ENCODE measurements around the gene METTL27. TPM values are rescaled to one million over a fixed set of nuclear protein-coding genes. Genes with fewer than 3 reads are reported as not detected.
A peak's percentile ranks its signal among the peaks of the same experiment; 100 is the strongest.

The METTL27 gene
- total RNA-seq, 1 donor from 2014 or later: 0.26 TPM

- FAIRE-seq (no peak), DNase-seq (ENCODE audit: low read depth) (no peak)
- no peak for TF ChIP-seq CTCF (IDR thresholded peaks at IDR 0.05; ENCODE audit: insufficient read depth, low read length, severe bottlenecking)
- Histone ChIP-seq H3K36me3 (ENCODE audit: control insufficient read depth, insufficient read depth, low read length) (no peaks in the 10 kb centered on the region), H3K27me3 (ENCODE audit: control insufficient read depth, insufficient read depth, low read length) (no peaks in the 10 kb centered on the region), H3K4me3 (ENCODE audit: low read depth, low read length) (peak overlapping the region; percentile 46)
These were observed 10.8 kb downstream of the METTL27 start for GRCh38 chr7:73831584-73831833.

GRCh38 chr7:73830681-73831583 is 11.4 kb downstream of the METTL27 start, which contains the start of gene CLDN4:
Gene CLDN4, plus strand, starts transcription at chr7:73830996. Its CDS starts 206 bp downstream, at chr7:73831202.
- no peak for TF ChIP-seq CTCF (IDR thresholded peaks at IDR 0.05; ENCODE audit: insufficient read depth, low read length, severe bottlenecking)
- DNase-seq (ENCODE audit: low read depth) (peak; percentile 64), FAIRE-seq (no peak)
- H3K36me3 ChIP-seq (ENCODE audit: control insufficient read depth, insufficient read depth, low read length): no peaks in the 10 kb centered on the region
- H3K27me3 ChIP-seq (ENCODE audit: control insufficient read depth, insufficient read depth, low read length): no peaks in the 10 kb centered on the region
- peak within 1 kb of the TSS; percentile 46 for H3K4me3 ChIP-seq (ENCODE audit: low read depth, low read length)

- Histone ChIP-seq H3K4me3 (ENCODE audit: low read depth, low read length) (no peak overlapping the region), H3K36me3 (ENCODE audit: control insufficient read depth, insufficient read depth, low read length) (no peaks in the 10 kb centered on the region), H3K27me3 (ENCODE audit: control insufficient read depth, insufficient read depth, low read length) (no peaks in the 10 kb centered on the region)
- DNase-seq (ENCODE audit: low read depth): no peak
- no peak for FAIRE-seq
- TF ChIP-seq CTCF (IDR thresholded peaks at IDR 0.05; ENCODE audit: insufficient read depth, low read length, severe bottlenecking): no peak
These were observed 12.2 kb downstream of the METTL27 start for GRCh38 chr7:73829921-73830680.

- no peak for TF ChIP-seq CTCF (IDR thresholded peaks at IDR 0.05; ENCODE audit: insufficient read depth, low read length, severe bottlenecking)
- Histone ChIP-seq H3K27me3 (ENCODE audit: control insufficient read depth, insufficient read depth, low read length) (no peaks in the 10 kb centered on the region), H3K36me3 (ENCODE audit: control insufficient read depth, insufficient read depth, low read length) (no peaks in the 10 kb centered on the region), H3K4me3 (ENCODE audit: low read depth, low read length) (no peak overlapping the region)
- DNase-seq (ENCODE audit: low read depth) (no peak), FAIRE-seq (no peak)
These were observed 12.8 kb downstream of the METTL27 start for GRCh38 chr7:73829505-73829904.

GRCh38 chr7:73828972-73829371 is 13.3 kb downstream of the METTL27 start:
- no peak overlapping the region for H3K4me3 ChIP-seq (ENCODE audit: low read depth, low read length)
- no peaks in the 10 kb centered on the region for H3K27me3 ChIP-seq (ENCODE audit: control insufficient read depth, insufficient read depth, low read length)
- DNase-seq (ENCODE audit: low read depth): no peak
- TF ChIP-seq CTCF (IDR thresholded peaks at IDR 0.05; ENCODE audit: insufficient read depth, low read length, severe bottlenecking): no peak
- no peaks in the 10 kb centered on the region for H3K36me3 ChIP-seq (ENCODE audit: control insufficient read depth, insufficient read depth, low read length)
- no peak for FAIRE-seq

Data from bronchial epithelial cell (primary cell).